Bronchial epithelial cell (primary cell): ENCODE data around the gene SKP1. TPM values are rescaled to one million over a fixed set of nuclear protein-coding genes. Genes with fewer than 3 reads are reported as not detected.
"Not testable (repeated sequence)": the region's sequence is repeated elsewhere in the genome, so short reads cannot be mapped to it uniquely, and the experiment has no call there.

Source experiments
- DNase-seq: peaks from one replicate; pipeline ENCODE4 v3.0.0-alpha.2; 2010; ENCODE audit warnings: low read depth
- FAIRE-seq: peaks from 2 replicates; lab custom pipeline; 2011; peaks lifted over from hg19 to GRCh38; lab: Jason Lieb, UNC
- H3K27me3 ChIP-seq: 2 replicates; pipeline ENCODE4 v1.5.1; 2011; ENCODE audit warnings: low read length; ENCODE audit not compliant: control insufficient read depth, insufficient read depth
- H3K36me3 ChIP-seq: 2 replicates; pipeline ENCODE4 v1.5.1; 2011; ENCODE audit warnings: low read length; ENCODE audit not compliant: control insufficient read depth, insufficient read depth
- H3K4me3 ChIP-seq: 2 replicates; pipeline ENCODE4 v1.5.1; 2011; ENCODE audit warnings: mild to moderate bottlenecking, low read depth, low read length, control low read depth
- total RNA-seq: library from RNA; depleted of rRNA; stranded (reverse); fragments of >200 nt; gene quantifications from 2 replicates; pipeline ENCODE4 v1.2.1, GENCODE V29; 2014
- TF ChIP-seq, protein P1 (sequence below): IDR thresholded peaks from 2 replicates; pipeline ENCODE4 v1.5.1; 2011; ENCODE audit warnings: mild to moderate bottlenecking, moderate library complexity, low read length, control low read depth, inconsistent platforms; ENCODE audit not compliant: insufficient read depth, severe bottlenecking

The SKP1 gene
- total RNA-seq, 1 donor from 2014 or later: 157 TPM

DNA sequence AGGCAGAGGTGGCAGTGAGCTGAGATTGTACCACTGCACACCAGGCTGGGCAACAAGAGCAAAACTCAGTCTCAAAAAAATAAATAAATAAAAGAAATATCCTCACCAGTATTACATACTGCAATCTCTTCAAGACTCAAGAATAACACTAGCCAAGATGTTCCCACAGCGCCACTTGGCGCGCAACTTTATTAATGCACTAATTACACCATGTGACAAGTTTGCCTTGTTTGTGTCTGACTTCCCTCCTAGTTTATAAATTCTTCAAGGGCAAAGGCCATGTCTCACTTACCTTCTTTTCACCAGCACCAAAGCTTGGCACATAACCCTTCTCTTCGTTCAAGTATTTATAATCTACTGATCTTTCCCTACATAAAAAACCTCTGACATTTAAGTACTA lies 4.8 kb downstream of the SKP1 start:
- H3K4me3 ChIP-seq: no peak overlapping the region
- FAIRE-seq (no peak), DNase-seq (no peak)
- H3K36me3 ChIP-seq: peaks cover 11% of the 10 kb centered on the region
- H3K27me3 ChIP-seq: no peaks in the 10 kb centered on the region
- TF ChIP-seq, protein P1, sequence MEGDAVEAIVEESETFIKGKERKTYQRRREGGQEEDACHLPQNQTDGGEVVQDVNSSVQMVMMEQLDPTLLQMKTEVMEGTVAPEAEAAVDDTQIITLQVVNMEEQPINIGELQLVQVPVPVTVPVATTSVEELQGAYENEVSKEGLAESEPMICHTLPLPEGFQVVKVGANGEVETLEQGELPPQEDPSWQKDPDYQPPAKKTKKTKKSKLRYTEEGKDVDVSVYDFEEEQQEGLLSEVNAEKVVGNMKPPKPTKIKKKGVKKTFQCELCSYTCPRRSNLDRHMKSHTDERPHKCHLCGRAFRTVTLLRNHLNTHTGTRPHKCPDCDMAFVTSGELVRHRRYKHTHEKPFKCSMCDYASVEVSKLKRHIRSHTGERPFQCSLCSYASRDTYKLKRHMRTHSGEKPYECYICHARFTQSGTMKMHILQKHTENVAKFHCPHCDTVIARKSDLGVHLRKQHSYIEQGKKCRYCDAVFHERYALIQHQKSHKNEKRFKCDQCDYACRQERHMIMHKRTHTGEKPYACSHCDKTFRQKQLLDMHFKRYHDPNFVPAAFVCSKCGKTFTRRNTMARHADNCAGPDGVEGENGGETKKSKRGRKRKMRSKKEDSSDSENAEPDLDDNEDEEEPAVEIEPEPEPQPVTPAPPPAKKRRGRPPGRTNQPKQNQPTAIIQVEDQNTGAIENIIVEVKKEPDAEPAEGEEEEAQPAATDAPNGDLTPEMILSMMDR: no peak

DNA sequence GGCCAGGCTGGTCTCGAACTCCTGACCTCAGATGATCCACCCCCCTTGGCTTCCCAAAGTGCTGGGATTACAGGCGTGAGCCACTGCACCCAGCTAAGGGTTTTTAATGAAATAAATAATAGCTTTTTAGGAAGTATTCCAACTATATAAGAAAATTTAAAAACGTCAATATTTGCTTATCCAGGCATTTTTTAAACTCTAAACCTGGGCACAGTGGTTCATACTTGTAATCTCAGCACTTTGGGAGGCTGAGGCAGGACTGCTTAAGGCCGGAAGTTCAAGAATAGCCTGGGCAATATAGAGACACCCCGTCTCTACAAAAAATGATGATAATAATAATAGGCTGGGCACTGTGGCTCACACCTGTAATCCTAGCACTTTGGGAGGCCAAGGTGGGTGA lies 14.2 kb downstream of the SKP1 start:
- DNase-seq (no peak), FAIRE-seq (no peak)
- Histone ChIP-seq H3K4me3 (no peak overlapping the region), H3K27me3 (no peaks in the 10 kb centered on the region), H3K36me3 (peaks cover 16% of the 10 kb centered on the region)
- TF ChIP-seq, protein P1: no peak

DNA sequence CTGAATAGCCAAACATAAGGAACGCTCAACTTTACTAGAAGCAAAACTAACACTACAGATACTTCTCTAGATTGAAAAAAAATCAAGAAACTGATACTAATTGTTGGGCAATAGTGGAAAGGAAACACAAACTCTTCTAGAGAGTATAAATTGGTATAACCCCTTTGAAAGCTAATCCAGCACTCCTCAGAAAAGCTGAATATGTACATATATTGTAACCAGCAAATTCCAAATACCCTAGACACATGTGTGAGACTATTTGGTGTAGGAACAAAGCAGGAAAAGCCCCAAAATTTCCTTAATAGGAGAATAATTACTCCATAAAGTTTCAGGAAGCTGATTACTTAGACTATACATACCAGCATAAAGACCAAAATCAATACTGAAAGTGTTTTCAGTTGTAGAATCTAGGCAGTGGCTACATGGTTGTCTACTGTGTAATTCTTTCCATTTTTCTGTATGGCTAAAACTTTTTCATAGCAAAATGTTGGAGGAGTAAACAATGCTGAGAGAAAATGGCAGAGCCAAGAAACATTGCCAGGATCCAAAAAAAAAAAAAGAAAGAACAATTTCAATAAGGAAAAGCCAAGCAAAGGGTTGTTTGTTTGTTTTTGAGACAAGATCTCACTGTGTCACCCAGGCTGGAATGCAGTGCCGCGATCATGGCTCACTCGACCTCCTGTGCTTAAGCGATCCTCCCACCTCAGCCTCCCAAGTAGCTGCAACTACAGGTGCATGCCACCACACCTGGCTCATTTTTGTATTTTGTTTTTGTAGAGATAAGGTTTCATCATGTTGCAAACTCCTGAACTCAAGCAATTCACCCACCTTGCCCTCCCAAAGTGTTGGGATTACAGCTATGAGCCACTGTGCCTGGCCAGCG lies 15.0 kb downstream of the SKP1 start:
- H3K36me3 ChIP-seq: peaks cover 16% of the 10 kb centered on the region
- no peak for FAIRE-seq
- TF ChIP-seq, protein P1: no peak
- DNase-seq: no peak
- H3K4me3 ChIP-seq: no peak overlapping the region
- no peaks in the 10 kb centered on the region for H3K27me3 ChIP-seq

DNA sequence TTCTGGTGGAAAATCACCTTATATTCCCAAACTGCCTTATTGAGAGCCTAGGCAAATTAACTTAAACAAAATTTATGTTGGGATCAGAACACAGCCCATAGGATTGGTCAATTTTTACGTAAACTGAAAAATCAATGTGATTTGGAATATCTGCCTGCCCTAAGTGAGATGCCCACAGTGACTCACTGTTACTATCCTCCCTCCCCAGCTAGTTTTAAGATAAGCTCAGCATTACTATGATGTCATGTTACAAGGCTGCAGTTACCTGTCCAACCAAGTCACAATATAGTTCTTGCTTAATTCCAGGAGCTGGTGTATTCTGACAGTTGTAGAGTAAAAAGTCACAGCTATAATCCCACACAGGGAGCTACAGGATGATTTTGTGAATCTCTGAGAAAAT lies 23.1 kb downstream of the SKP1 start:
- Histone ChIP-seq H3K36me3 (peaks cover 13% of the 10 kb centered on the region), H3K27me3 (no peaks in the 10 kb centered on the region), H3K4me3 (no peak overlapping the region)
- FAIRE-seq: no peak
- DNase-seq: peak; percentile 79
- TF ChIP-seq, protein P1: no peak

DNA sequence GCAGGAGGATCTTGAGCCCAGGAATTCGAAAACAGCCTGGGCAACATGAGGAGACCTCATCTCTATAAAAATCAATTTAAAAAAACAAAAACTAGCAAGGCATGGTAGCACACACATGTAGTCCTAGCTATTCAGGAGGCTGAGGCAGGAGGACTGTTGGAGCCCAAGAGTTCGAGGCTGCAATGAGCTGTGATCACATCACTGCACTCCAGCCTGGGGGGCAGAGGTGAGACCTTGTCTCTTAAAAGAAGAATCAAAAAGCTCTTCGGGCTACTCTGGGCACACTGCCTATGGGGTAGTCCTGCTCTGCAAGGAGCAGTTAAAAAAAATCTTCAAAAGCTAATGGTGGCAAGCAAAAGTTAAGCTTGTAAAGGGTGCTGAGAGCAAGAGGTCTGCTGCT lies 23.5 kb downstream of the SKP1 start:
- H3K27me3 ChIP-seq: no peaks in the 10 kb centered on the region
- H3K4me3 ChIP-seq: no peak overlapping the region
- H3K36me3 ChIP-seq: peaks cover 12% of the 10 kb centered on the region
- DNase-seq (no peak), FAIRE-seq (no peak)
- TF ChIP-seq, protein P1: no peak

DNA sequence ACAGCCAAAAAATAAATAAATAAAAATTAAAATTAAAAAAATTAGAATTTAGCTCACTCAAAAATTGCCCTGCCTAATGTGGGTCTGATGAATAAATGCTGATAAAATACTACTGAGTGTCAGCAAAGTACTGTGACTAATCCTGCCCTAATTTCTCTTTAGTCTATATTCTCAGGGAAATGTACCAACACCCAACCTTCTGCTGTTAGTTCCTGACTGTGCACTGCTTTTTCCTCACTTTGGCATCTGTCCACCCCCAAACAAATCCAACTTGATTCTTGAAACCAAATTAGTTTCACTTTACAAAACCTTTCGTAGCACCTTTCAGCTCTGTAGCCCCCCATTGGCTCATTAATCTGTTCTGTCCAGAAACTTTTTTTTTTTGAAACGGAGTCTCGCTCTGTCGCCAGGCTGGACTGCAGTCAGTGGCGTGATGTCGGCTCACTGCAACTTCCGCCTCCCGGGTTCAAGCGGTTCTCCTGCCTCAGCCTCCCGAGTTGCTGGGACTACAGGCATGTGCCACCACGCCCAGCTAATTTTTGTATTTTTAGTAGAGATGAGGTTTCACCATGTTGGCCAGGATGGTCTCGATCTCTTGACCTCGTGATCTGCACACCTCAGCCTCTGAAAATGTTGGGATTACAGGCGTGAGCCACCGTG lies 24.4 kb downstream of the SKP1 start:
- not testable (repeated sequence) for H3K36me3 ChIP-seq, H3K27me3 ChIP-seq, H3K4me3 ChIP-seq, DNase-seq, FAIRE-seq
